ENCODE data around the gene MYO3B. TPM values are rescaled to one million over a fixed set of nuclear protein-coding genes. Genes with fewer than 3 reads are reported as not detected.
"Not testable (repeated sequence)": the region's sequence is repeated elsewhere in the genome, so short reads cannot be mapped to it uniquely, and the experiment has no call there.

The MYO3B gene
- total RNA-seq, 1 experiment from 2014 or later = not detected

- H3K9me3 Mint-ChIP-seq (ENCODE audit: unreplicated experiment) = no peaks in the 10 kb centered on the region
- H3K36me3 Mint-ChIP-seq (ENCODE audit: insufficient read depth, unreplicated experiment) = no peaks in the 10 kb centered on the region
- no TSS peak for BruUV-seq (replicated peaks)
- H3K4me3 Mint-ChIP-seq (ENCODE audit: unreplicated experiment) = no peak overlapping the region
- intact Hi-C loops (cut with micrococcal nuclease) = no loop called here
- H3K27ac Mint-ChIP-seq (ENCODE audit: low read depth, unreplicated experiment) = no peak overlapping the region
- no peak for TF ChIP-seq CTCF (IDR thresholded peaks at IDR 0.05; ENCODE audit: unreplicated experiment)
- H3K4me1 Mint-ChIP-seq (ENCODE audit: insufficient read depth, unreplicated experiment) = no peaks in the 10 kb centered on the region
- ChIA-PET POLR2A (no interaction called here), CTCF (interaction anchor here (0.6 to 0.9 kb wide), 2 partner anchors 120 to 535 kb away, joined by 3 to 4 read pairs; no protein-coding TSS in a partner anchor)
- no peak for DNase-seq (ENCODE audit: unreplicated experiment)
- peaks cover 62% of the 10 kb centered on the region for H3K27me3 Mint-ChIP-seq (ENCODE audit: insufficient read depth, unreplicated experiment)
Observed at GRCh38 chr2:170277951-170278350, 100.0 kb downstream of the MYO3B start.

DNA sequence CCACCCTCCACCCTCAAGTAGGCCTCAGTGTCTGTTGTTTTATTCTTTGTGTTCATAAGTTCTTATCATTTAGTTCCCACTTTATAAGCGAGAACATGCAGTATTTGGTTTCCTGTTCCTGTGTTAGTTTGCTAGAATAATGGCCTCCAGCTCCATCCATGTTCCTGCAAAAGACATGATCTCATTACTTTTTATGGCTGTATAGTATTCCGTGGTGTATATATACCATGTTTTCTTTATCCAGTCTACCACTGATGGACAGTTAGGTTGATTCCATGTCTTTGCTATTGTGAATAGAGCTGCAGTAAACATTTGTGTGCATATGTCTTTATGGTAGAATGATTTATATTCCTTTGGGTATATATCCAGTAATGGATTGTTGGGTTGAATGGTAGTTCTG lies 101.7 kb downstream of the MYO3B start:
- DNase-seq (ENCODE audit: unreplicated experiment); H3K27ac Mint-ChIP-seq (ENCODE audit: low read depth, unreplicated experiment); H3K4me1 Mint-ChIP-seq (ENCODE audit: insufficient read depth, unreplicated experiment); intact Hi-C loops (cut with micrococcal nuclease); BruUV-seq (replicated peaks); H3K4me3 Mint-ChIP-seq (ENCODE audit: unreplicated experiment); H3K9me3 Mint-ChIP-seq (ENCODE audit: unreplicated experiment); H3K36me3 Mint-ChIP-seq (ENCODE audit: insufficient read depth, unreplicated experiment); POLR2A ChIA-PET: not testable (repeated sequence)
- H3K27me3 Mint-ChIP-seq (ENCODE audit: insufficient read depth, unreplicated experiment) = peaks cover 58% of the 10 kb centered on the region
- CTCF ChIA-PET = interaction anchor here (0.7 to 0.9 kb wide), 2 partner anchors 214 to 765 kb away, joined by 3 read pairs; no protein-coding TSS in a partner anchor

DNA sequence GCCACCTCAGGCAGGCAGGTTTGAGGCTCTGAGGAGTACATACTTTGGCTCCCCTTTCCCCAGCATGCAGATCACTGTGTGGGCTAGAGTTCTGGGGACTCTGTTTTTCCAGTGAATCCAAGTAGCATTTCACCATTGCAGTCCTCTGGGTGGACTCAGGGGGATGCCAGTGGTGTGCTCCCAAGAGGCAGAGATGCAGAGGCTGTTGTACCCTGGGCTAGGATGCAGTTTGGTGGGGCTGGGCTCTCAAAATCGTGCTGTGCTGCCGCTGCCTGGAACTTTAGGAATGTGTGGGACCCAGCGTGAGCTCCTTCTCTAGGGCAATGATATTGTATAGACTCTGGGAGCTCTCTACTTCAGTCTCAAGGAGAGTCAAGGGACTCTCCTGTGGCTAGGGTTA lies 104.9 kb downstream of the MYO3B start:
- ChIA-PET CTCF (interaction anchor here (1.2 kb wide), 1 partner anchor 37 kb away, joined by 3 read pairs; no protein-coding TSS in a partner anchor), POLR2A (interaction anchor here (0.6 kb wide), 1 partner anchor 1084 kb away, joined by 4 read pairs; no protein-coding TSS in a partner anchor)
- DNase-seq (ENCODE audit: unreplicated experiment) = no peak
- BruUV-seq (replicated peaks) = no TSS peak
- intact Hi-C loops (cut with micrococcal nuclease) = no loop called here
- Mint-ChIP-seq H3K4me1 (ENCODE audit: insufficient read depth, unreplicated experiment) (no peaks in the 10 kb centered on the region), H3K4me3 (ENCODE audit: unreplicated experiment) (no peak overlapping the region), H3K9me3 (ENCODE audit: unreplicated experiment) (no peaks in the 10 kb centered on the region), H3K27me3 (ENCODE audit: insufficient read depth, unreplicated experiment) (peaks cover 63% of the 10 kb centered on the region), H3K36me3 (ENCODE audit: insufficient read depth, unreplicated experiment) (no peaks in the 10 kb centered on the region), H3K27ac (ENCODE audit: low read depth, unreplicated experiment) (no peak overlapping the region)
- TF ChIP-seq CTCF (IDR thresholded peaks at IDR 0.05; ENCODE audit: unreplicated experiment) = no peak

DNA sequence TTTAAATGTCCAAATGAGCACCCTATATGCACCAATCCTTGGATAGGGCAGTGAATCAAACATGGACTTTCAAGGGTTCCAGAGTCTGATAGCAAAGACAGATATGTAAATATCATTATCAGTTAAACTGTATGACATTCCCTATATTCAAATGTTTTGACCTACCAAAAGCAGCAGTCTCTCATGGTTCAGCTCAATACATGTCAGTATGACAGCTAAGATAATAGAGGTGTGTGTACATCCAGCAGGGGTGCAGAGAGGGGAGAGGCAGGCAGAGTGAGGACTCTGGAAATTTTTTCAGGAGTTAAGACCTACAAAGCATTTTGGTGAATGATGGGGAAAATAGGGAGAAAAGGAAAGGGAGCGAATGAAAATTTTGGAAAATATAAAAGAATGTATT lies 106.3 kb downstream of the MYO3B start:
- Mint-ChIP-seq H3K27me3 (ENCODE audit: insufficient read depth, unreplicated experiment) (peaks cover 65% of the 10 kb centered on the region), H3K36me3 (ENCODE audit: insufficient read depth, unreplicated experiment) (no peaks in the 10 kb centered on the region), H3K27ac (ENCODE audit: low read depth, unreplicated experiment) (no peak overlapping the region), H3K4me1 (ENCODE audit: insufficient read depth, unreplicated experiment) (no peaks in the 10 kb centered on the region), H3K4me3 (ENCODE audit: unreplicated experiment) (no peak overlapping the region), H3K9me3 (ENCODE audit: unreplicated experiment) (no peaks in the 10 kb centered on the region)
- no peak for DNase-seq (ENCODE audit: unreplicated experiment)
- POLR2A ChIA-PET = interaction anchor here (0.9 kb wide), 1 partner anchor 10 kb away, joined by 3 read pairs; no protein-coding TSS in a partner anchor
- BruUV-seq (replicated peaks) = no TSS peak
- CTCF ChIA-PET = interaction anchor here (0.5 to 0.7 kb wide), 3 partner anchors 95 to 1046 kb away, joined by 3 read pairs; no protein-coding TSS in a partner anchor
- intact Hi-C loops (cut with micrococcal nuclease) = no loop called here
- TF ChIP-seq CTCF (IDR thresholded peaks at IDR 0.05; ENCODE audit: unreplicated experiment) = no peak

DNA sequence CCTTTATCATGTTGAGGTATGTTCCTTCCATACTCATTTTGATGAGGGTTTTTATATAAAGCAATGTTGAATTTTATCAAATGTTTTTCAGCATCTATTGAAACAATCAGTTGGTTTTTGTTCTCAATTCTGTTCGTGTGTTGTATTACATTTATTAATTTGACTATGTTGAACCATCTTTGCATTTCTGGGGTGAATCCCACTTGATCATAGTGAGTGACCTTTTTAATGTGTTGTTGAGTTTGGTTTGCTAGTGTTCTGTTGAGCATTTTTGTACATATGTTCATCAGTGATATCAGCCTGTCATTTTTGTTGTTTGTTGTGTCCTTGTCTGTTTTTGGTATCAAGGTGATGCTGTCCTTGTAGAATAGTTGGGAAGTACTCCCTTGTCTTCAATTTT lies 110.9 kb downstream of the MYO3B start:
- Mint-ChIP-seq H3K27ac (ENCODE audit: low read depth, unreplicated experiment) (no peak overlapping the region), H3K27me3 (ENCODE audit: insufficient read depth, unreplicated experiment) (peaks cover 78% of the 10 kb centered on the region), H3K4me3 (ENCODE audit: unreplicated experiment) (no peak overlapping the region), H3K36me3 (ENCODE audit: insufficient read depth, unreplicated experiment) (no peaks in the 10 kb centered on the region), H3K9me3 (ENCODE audit: unreplicated experiment) (no peaks in the 10 kb centered on the region), H3K4me1 (ENCODE audit: insufficient read depth, unreplicated experiment) (no peaks in the 10 kb centered on the region)
- DNase-seq (ENCODE audit: unreplicated experiment) = no peak
- ChIA-PET POLR2A (interaction anchor here (0.7 kb wide), 1 partner anchor 461 kb away, joined by 3 read pairs; the partner anchor contains the start of gene UBR3), CTCF (no interaction called here)
- intact Hi-C loops (cut with micrococcal nuclease) = no loop called here
- no peak for TF ChIP-seq CTCF (IDR thresholded peaks at IDR 0.05; ENCODE audit: unreplicated experiment)
- no TSS peak for BruUV-seq (replicated peaks)
